Measurements from ENCODE around the gene SH3BP1.
"Not testable (repeated sequence)": the region's sequence is repeated elsewhere in the genome, so short reads cannot be mapped to it uniquely, and the experiment has no call there.

The SH3BP1 gene

DNA sequence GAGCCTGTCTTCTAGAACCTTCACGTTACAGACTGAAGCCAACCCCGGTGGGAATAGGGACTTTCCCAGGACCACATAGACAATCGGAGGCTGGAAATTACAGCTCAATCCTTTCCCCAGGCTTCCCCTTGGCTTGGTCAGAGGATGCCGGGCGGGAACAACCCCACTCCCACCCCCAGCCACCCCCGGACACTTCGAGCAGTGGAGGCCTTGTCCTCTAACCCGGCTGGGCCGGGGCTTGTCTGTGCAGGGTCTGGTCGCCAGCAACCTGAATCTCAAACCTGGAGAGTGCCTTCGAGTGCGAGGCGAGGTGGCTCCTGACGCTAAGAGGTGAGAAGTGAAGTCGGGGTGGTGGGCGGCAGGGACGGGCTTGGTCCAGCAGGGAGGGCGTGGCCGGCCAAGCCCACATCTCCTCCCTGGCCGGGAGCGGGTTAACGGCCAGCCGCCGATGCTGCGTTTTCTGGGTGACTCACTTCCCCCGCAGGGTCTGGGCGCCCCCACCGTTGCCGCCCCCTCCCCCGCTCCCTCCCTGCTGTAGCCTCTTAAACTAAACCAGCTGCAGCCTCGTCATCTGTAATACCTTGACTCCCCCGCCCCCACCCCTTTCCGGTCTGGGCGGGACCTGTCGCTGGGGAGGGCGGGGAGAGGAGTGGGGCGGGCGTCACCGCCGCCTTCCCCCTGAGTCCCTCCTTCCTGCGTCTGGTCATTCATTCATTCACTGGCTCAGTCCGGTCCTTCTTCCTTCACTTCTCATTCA is 37.4 kb downstream of the SH3BP1 start:
- peak in 32 of 51 donors; percentile 25 to 77 (median 37) for DNase-seq

DNA sequence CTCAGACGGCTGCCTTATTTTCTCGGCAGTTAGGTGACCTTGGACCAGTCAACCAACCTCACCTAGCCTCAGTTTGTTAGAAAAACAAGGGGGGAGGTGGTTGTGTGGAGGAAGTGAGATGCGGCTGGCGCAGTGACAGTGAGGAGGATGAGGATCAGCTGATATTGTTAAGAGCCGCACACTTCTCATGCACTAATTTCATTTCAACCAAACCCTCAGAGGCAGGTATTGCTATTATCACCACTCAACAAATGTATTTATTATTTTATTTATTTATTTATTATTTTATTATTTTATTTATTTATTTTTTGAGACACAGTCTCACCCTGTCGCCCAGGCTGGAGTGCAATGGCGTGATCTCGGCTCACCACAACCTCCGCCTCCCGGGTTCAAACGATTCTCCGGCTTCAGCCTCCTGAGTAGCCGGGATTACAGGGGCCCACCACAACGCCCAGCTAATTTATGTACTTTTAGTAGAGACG is 38.1 kb downstream of the SH3BP1 start:
- DNase-seq, result no peak

DNA sequence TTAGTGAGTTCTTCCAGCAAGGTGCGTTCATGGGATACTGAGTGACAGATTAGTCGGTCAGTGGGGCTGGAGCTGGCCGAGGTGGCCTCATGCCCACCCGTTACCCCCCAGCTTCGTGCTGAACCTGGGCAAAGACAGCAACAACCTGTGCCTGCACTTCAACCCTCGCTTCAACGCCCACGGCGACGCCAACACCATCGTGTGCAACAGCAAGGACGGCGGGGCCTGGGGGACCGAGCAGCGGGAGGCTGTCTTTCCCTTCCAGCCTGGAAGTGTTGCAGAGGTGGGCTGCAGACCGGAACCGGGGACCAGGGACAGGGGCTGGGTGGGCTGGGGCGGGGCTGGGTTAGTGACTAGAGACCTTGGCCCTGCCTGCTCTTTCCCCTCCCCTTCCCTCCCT is 38.9 kb downstream of the SH3BP1 start:
- DNase-seq, result no peak

DNA sequence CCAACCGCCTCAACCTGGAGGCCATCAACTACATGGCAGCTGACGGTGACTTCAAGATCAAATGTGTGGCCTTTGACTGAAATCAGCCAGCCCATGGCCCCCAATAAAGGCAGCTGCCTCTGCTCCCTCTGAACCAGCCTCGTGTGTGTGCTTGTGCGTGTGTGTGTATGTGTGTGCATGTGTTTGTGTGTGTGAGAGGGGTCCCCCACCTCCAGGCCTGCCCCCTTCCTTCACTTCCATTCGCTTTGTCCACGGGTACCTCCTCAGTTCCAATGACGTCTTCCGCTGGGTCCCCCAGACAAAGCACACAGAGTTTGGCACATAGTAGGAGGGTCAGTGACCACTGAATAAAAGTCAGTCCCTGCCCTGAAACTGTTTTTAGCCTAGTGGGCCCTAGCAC is 40.2 kb downstream of the SH3BP1 start:
- no peak for DNase-seq

DNA sequence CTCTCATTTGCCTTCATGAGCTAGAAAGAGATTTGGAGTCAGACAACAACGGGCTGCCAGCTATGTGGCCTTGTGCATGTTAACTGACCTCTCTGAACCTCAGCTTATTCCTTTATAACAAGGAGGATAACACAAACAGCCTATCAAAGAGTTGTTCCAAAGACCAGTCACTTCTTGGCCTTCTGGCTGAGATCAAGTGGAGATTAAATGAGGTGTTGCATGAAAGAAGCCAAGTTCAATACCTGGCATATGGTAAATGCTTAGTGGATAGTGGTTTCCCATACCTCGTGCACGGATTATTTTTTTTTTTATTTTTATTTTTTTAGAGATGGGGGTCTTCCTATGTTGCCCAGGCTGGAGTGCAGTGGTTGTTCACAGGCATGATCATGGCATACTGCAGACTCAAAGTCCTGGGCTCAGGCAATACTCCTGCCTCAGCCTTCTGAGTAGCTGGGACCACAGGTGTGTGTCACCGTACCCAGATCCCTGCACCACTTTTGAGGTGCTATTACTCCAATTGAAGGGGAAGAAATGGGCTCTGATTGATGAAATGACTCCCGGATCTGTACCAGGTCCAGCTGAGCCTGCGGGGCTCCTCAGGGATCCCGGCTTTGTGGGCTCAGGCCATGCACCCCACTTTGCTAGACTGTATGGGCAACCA is 40.9 kb downstream of the SH3BP1 start:
- no peak for DNase-seq

DNA sequence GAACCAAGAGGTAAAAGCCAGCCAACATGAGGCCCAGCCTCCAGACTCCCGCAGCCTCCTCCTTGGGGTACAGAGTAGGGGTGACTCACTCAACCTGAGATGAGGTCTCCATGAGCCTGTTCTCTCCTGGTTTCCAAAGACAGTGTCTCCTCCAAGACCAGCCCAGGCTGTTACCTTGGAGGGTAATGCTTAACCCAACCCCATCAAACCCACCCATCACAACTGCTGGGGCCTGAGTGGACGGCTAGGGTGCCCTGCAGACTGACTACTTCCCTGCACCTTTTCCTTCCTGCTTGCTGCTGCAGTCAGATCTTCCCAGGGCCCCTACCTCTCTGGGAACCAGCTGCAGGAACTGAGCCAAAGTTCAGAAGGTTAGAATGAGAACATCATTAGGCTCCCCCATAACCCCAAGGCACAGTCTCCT is 41.5 kb downstream of the SH3BP1 start:
- DNase-seq, result no peak

DNA sequence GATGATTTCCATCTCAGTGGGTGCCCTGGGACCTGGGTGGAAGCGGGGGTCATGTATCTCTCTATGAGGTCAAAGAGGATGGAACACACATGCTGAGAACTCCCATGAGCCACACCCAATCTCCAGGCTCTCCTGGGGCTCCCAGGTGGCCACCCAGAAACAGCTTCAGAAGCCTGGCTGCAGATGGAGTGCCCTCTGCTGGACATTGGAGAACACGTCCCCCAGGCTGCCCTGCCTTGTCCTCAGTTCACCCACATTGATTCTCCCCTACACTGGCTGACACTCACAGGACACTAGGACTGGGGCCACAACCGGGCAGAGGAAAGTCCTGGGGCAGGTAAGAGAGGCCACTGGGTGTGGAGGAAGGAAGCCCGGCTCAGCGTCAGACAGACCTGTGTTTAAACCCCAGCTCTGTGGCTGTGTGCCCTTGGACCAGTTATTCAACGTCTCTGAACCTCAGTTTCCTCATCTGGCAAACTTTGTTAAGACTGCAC is 42.1 kb downstream of the SH3BP1 start:
- DNase-seq, result peak in 34 of 51 donors; percentile 12 to 66 (median 44)

DNA sequence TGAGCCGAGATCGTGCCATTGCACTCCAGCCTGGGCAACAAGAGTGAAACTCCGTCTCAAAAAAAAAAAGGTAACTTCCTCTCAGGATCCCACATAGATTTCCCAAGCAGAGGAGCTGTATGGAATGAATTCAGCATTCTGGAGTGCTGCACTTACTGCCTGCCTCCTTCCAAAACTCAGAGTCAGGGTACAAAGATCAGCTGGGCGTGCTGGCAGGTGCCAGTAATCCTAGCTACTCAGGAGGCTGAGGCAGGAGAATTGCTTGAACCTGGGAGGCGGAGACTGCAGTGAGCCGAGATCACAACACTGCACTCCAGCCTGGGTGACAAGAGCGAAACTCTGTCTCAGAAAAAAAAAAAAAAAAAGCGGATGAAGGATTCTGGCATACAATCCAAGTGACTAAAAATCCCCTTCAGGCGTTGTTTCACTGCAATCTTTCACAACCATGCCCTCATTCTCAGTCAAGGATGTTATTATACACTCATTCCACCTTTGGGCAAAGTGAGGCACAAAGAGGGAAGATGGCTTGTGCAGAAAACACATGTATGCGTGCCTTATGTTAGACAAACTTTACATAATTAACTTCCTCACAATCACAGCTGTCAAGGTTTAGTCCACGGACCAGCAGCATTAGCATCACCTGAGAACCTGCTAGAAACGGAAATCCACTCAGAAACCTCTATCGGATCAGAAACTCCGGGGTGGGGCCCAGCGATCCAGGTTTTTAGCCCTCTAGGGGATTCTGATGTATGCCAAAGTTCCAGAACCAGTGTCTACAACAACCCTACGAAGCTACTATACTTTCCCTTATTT is 45.5 kb downstream of the SH3BP1 start:
- DNase-seq, result no peak

DNA sequence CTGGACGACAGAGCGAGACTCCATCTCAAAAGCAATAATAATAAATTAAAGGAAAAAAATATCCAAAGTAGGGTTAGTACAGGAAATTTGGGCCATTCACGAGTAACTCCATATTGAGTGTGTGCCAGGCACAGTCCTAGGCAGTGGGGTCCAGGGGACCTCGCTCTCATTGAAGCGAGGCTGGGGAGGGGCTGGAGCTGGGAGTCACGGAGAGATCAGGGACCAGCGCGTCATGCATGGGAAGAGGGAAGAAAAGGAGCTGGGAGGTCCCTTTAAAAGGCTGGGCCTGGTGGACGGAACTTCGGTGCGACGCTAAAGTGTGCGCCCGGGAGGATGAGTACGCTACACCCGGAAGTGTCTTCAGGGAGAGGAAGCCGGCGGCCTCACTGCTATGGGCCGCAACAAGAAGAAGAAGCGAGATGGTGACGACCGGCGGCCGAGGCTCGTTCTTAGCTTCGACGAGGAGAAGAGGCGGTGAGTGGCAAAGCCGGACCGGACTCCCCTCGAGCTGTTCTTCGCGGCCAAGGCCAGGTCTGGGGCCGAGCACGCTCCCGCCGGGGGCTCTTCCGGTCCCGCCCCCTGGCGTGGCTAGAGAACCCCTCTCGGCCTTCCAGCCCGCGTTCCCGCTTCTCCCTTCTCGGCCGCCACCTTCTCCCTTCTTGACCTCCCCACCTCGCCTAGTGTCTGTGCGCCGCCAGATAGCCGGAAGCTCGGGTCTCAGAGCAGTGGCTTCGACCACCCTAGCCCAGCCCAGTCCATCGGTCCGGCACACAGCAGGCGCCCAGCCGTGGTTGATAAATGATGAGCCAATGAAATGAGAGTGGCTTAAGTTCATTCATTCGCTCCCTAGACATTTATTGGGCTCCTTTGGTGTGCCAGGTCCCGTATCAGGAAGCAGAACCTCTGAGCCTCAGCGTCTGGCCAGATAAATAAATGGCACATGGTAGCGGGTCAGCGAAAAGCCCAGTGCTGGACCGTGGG is 46.8 kb downstream of the SH3BP1 start, which contains the start of gene NOL12:
NOL12 (plus strand) TSS at position 342 of the 981 bp plus-strand sequence; CDS start at position 392, 50 bp downstream.
- peak in 49 of 51 donors; percentile 35 to 94 (median 72) for DNase-seq

DNA sequence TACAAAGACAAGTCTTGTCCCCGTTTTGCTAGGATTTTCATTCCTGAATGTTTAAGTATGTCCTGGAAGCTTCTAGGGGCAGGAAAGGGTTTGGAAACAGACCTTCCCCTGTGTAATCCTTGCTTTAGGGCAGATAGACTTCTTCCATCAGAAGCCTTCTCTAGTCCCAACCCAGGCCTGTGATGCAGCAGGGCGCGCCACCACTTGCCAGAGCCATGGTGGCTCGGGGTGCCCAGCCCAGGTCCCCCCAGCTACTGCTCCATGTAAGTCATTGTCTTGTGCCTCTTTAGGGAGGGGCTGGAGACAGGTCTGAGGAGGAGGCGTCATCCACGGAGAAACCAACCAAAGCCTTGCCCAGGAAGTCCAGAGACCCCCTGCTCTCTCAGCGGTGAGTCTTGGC is 50.9 kb downstream of the SH3BP1 start:
- DNase-seq, result no peak

DNA sequence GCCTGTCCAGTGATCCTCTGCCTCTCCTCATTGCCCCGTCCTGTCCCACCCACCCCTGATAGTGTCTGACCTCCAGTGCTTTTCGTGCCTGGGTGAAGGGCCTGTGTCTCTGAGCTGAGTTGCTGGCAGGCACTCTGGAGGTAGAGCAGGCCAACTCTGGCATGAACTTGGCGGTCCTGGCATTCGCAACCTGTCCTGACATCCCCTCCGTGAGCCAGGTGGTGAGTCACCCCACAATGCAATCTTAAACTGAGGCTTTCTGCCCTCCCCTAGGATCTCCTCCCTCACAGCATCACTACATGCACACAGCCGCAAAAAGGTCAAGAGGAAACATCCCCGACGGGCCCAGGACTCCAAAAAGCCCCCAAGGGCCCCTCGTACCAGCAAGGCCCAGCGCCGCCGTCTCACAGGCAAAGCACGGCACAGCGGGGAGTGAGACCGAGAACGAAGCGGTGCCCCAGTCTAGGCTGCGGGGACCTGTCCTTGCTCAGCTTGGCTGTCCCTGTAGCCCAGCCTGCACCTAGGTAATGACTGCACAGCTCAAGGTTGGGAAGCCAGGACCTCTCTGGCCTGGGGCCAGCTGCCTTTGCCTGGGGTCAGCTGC is 51.5 kb downstream of the SH3BP1 start:
- DNase-seq, result no peak

DNA sequence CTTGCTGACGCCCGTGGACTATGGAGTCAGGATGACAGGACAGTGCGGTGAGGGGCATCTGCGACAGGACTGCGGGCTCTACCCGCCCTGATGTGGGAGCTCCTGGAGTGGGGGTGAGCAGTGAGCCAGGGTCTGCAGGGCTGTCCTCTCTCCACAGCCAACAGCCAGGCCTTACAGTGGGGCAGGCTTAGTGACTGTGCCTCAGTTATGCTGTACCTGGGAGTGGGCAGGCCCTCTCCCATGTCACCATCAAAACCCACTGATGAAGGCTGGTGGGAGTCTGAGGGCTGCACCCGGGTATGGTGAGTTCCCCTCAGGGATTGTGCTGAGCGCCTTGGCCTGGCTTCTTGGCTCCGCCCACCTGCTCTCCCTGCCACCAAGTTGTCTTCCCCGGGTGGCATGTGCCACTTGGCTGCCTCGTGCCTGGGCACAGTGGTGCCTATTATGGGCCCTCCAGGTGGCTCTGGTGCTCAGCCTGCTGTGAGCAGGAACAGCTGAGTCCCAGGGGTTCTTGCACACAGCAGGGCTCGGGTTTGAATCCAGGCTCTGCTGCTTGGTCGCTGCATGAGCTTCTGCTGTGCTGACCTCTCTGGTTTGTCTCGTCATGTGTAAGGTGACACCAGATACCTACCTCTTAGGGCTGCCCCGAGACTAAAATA is 53.3 kb downstream of the SH3BP1 start:
- DNase-seq, result no peak

DNA sequence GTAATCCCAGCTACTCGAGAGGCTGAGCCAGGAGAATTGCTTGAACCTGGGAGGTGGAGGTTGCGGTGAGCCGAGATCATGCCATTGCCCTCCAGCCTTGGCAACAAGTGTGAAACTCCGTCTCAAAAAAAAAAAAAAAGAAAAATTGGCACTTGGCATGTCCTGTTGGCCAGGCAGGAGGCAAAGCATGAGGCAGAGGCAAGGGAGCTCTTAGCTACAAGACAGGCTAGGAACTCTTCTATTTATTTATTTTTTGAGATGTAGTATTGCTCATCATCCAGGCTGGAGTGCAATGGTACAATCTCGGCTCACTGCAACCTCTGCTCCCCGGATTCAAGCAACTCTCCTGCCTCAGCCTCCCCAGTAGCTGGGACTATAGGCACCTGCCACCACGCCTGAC is 54.7 kb downstream of the SH3BP1 start:
- DNase-seq, result not testable (repeated sequence)

DNA sequence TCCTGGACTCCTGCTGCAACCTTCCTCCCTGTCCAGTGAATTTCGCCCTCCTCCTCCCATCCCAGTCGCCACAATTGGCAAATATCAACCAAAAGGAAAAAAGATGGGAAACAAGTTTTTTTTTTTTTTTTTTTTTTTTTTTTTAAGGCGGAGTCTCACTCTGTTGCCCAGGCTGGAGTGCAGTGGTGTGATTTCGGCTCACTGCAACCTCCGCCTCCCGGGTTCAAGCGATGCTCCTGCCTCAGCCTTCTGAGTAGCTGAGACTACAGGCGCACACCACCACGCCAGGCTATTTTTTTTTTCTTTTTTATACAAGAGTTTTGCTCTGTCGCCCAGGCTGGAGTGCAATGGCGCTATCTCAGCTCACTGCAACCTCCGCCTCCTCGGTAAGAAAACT is 56.8 kb downstream of the SH3BP1 start:
- DNase-seq, result not testable (repeated sequence)

DNA sequence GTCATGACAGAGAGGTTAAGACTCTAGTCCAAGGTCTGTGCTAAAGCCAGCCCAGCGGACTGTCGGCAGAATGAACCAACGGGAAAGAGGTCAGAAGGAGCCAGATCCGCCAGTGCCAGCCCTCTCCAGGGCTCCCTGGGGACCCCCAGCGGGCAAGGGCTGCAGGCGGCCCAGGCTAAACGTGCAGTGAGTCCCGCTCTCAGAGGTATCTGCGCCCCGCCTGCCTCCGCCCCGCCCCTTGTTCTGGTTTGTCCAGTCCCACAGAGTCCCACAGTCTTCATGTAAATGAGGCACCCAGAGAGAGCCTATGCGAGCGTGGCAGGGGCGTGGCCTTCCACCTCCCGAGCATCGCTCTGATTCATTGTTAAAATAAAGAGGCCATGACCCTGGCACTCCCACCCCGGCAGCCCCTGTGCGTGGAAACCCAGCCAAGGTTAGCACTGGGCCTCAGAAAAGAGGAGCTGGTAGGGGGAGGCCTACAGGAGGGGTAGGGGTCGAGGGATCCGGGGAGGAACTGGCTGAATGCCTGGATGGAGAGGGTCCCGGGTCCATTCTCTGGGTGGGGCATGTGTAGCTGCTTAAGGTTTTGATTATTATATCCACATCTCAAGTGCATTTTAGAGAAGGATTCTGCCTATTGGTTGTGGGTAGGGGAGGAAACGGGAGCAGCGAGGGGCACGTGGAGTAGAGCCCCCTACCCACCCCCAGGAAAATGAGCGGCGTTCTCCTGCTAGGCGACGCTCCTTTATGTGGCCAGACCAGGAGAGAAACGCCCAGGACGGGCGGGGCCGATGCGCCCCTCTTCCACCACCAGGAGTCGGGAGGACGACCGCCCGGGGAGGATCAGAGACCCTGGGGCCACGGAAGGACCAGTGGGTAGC is 57.4 kb downstream of the SH3BP1 start, which contains the start of gene TRIOBP:
TRIOBP (plus strand) TSS at position 392 of the 881 bp plus-strand sequence. CDS start 4,318 bp downstream, outside the sequence.
- peak in 48 of 51 donors; percentile 15 to 88 (median 73) for DNase-seq

DNA sequence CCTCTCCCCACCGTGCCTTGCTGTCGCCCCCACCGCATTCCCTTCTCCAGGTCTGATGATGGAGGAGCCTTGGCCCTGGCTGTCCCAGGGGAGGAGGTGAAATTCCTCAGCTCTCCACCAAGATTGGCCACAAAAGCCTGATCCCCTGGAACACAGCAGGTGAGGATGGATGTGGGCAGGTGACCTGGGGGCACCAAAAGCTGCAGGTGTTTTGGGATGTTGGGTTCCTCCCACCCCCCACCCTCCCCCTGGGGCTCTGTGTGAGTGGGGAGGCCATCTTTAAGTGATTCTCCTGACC is 58.0 kb downstream of the SH3BP1 start:
- no peak for DNase-seq

DNA sequence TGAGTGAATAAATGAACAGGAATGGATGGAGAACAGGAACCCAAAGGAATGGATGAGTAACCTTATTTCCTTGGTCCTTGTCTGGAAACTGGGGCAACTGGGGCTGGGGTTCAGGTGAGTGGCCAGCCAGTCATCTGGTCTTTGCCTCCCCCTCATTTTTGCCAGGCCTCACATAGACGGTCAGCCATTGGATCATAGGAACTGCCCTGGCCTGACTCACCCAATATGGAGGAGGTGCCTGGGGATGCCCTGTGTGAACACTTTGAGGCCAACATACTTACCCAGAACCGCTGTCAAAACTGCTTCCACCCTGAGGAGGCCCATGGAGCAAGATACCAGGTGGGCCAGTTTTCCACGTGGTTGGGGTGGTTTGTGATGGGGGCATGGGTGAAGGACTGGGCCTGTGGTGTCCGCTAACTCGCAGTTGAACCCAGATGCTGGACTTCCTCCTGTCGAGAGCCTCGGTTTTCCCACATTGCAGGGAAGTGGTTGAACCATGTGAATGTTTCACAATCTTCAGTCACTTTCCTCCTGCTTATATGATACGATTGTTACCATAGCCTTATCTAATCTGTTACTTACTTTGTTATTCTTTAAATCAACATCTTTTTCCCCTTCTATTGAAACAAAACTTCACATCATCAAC is 61.8 kb downstream of the SH3BP1 start:
- peak in 8 of 51 donors; percentile 2 to 37 (median 6) for DNase-seq

DNA sequence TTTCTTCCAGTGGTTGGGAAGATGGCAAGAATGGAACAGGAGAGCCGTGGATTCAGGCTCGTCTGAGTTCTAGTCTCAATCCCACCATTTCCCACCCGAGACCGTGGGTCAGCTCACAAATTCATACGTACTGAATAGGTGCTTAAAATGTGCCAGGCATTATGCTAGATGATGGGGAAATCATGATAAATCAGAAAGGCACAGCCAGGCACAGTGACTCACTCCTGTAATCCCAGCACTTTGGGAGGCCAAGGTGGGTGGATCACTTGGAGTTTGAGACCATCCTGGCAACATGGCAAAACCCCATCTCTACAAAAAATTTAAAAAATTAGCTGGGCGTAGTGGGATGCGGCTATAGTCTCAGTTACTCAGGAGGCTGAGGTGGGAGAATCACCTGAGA is 64.4 kb downstream of the SH3BP1 start:
- DNase-seq, result no peak
